ENCODE data around the gene MAT2A.

GRCh38 chr2:85551698-85552678, 13.0 kb downstream of the MAT2A start:
- TF ChIP-seq CTCF (IDR thresholded peaks at IDR 0.05 in 4 of 5, conservative IDR thresholded peaks at IDR 0.05 in 1 of 5) (peak; percentile 90 to 96 (median 92)), POLR2A (IDR thresholded peaks at IDR 0.05) (peak in 1 of 2 donors; percentile 12)
